ENCODE data around the gene PPP1CA. TPM values are rescaled to one million over a fixed set of nuclear protein-coding genes. Genes with fewer than 3 reads are reported as not detected.

PPP1CA gene
- total and polyA plus RNA-seq, 11 donors, result 90.3 to 207 (median 105) TPM

GRCh38 chr11:67371911-67372320 is 29.7 kb downstream of the PPP1CA start:
- Histone ChIP-seq H3K36me3 (no peaks in the 10 kb centered on the region), H3K27me3 (peaks cover 0 to 6% (median 0%) of the 10 kb centered on the region in 9 donors), H3K4me3 (peak overlapping the region; percentile 57 to 88 (median 78)), H3K4me1 (peaks cover 0 to 71% (median 34%) of the 10 kb centered on the region in 12 donors), H3K9me3 (no peaks in the 10 kb centered on the region), H3K27ac (peak overlapping the region in 11 of 12 donors; percentile 52 to 97 (median 87))
- DNase-seq (no peak), ATAC-seq (no peak)
- intact Hi-C loops (cut with DNase I), result loop anchor here in 1 of 10 donors (2.0 kb wide), 1 partner anchor 15 kb away; no protein-coding TSS in a partner anchor
- TF ChIP-seq, protein P1, sequence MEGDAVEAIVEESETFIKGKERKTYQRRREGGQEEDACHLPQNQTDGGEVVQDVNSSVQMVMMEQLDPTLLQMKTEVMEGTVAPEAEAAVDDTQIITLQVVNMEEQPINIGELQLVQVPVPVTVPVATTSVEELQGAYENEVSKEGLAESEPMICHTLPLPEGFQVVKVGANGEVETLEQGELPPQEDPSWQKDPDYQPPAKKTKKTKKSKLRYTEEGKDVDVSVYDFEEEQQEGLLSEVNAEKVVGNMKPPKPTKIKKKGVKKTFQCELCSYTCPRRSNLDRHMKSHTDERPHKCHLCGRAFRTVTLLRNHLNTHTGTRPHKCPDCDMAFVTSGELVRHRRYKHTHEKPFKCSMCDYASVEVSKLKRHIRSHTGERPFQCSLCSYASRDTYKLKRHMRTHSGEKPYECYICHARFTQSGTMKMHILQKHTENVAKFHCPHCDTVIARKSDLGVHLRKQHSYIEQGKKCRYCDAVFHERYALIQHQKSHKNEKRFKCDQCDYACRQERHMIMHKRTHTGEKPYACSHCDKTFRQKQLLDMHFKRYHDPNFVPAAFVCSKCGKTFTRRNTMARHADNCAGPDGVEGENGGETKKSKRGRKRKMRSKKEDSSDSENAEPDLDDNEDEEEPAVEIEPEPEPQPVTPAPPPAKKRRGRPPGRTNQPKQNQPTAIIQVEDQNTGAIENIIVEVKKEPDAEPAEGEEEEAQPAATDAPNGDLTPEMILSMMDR (IDR thresholded peaks at IDR 0.05), result no peak
- TF ChIP-seq POLR2A (IDR thresholded peaks at IDR 0.05), result no peak
- WGBS, 4 donors, result 14 to 21% (median 18%) methylated on average over 16 of the region's 16 CpGs

DNA sequence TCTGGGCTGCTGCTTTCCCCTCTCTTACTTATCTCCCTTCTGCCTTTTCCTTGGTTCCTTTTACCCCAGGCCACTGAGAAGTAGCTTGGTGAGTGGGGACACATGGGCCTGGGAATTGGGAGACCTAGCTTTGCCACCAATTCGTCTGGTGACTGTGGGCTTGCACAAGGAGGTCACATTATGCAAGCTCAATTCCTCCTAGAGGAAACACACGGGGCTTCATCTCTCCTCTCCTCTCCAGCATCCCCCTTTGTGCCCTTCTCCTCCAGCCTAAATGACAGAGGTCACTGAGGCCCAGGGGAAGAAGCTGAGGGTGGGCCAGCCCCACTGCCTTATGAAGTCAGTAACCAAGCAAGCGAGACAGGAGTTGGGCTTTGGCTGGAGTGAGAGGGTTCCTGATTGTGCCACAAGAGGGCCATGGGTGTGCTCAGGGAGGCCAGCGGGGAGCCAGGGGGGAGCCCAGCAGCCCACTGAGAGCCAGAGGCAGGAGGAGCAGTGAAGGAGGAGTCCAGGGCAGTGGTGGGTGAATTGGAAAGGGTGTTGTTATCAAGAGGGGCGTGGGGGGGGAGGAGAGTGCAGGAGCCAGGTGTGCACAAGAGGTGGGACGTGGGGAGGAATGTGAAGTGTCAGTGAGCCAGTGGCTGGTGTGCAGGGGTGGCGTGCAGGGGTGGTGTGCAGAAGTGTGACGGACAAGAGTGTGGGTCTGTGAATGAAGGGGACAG is 30.3 kb downstream of the PPP1CA start:
- Histone ChIP-seq H3K9me3 (no peaks in the 10 kb centered on the region), H3K36me3 (no peaks in the 10 kb centered on the region), H3K27me3 (peaks cover 0 to 6% (median 0%) of the 10 kb centered on the region in 9 donors), H3K4me3 (peak overlapping the region in 6 of 12 donors; percentile 71 to 88 (median 79)), H3K27ac (peak overlapping the region in 3 of 12 donors; percentile 52 to 97 (median 94)), H3K4me1 (peaks cover 0 to 77% (median 40%) of the 10 kb centered on the region in 12 donors)
- intact Hi-C loops (cut with DNase I), result no loop called here
- 52 to 67% (median 59%) methylated on average over 7 to 8 of the region's 8 CpGs for WGBS, 4 donors
- TF ChIP-seq, protein P1 (IDR thresholded peaks at IDR 0.05), result peak in 9 of 12 donors; percentile 12 to 50 (median 19)
- no peak for TF ChIP-seq POLR2A (IDR thresholded peaks at IDR 0.05)
- ATAC-seq (peak in 2 of 4 donors; percentile 23 to 30), DNase-seq (no peak)

DNA sequence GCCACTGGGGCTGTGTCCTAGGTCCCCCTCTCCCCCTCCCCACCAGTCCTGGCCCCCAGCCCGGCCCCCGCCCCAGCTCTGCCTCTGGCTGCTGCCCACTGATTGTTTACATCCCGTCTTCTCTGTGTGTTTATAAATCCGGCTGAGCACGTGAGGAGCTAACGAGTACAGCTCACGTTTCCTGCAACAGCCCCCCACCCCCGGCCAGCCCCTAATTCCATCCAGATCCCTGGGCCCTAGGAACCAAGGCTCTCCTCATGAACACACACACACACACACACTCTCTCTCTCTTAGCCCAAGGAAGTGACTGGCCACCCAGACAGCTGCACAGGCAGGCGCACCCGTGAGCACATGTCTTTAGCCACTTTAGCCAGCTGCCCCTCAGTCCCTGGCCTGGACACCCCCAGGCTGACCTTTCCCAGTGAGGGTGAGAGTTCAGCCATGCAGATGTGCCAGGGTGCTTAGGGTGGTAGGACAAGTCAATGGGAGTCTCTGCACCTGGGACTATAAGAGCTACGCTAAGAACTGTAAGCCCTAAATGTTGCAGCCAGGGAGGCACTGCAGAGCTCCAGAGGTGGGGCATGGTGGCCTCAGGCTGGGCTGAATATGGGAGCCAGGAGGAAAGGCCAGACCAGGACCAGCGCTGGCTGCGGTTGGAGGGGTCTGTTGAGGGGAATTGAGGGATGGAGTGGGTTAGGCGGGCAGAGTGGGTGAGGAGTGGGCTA is 31.1 kb downstream of the PPP1CA start:
- no peak for ATAC-seq
- peaks cover 0 to under 1% (median 0%) of the 10 kb centered on the region in 9 donors for H3K36me3 ChIP-seq
- no peak for TF ChIP-seq POLR2A (IDR thresholded peaks at IDR 0.05)
- TF ChIP-seq, protein P1 (IDR thresholded peaks at IDR 0.05), result no peak
- peaks cover 0 to 84% (median 46%) of the 10 kb centered on the region in 12 donors for H3K4me1 ChIP-seq
- peak overlapping the region in 1 of 12 donors; percentile 97 for H3K27ac ChIP-seq
- no peaks in the 10 kb centered on the region for H3K9me3 ChIP-seq
- no peak overlapping the region for H3K4me3 ChIP-seq
- intact Hi-C loops (cut with DNase I), result no loop called here
- peaks cover 0 to 6% (median 0%) of the 10 kb centered on the region in 9 donors for H3K27me3 ChIP-seq
- 61 to 72% (median 67%) methylated on average over 12 to 14 of the region's 14 CpGs for WGBS, 4 donors
- no peak for DNase-seq

DNA sequence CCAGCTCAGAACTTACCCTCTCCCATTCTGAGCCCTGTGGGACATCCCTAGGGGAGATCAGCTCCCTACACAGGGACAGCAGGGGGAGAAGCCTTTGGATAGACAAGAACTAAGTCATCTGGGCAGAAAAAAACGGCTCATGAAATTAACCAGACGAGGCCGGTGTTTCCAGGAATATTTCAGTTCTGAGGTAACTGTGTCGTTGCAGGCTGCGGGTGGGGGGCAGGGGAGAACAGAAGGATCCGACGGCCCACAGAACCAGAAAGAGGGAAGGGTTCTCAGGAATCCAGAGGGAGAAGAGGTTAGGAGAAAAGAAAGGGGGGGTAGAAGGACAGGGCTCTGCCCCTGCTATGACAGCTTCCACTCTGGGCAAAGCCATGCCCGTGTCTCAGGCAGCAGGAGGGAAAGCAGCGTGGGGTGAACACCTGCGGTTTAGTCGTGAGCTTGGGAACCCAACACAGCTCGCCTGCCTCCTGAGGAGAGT is 31.8 kb downstream of the PPP1CA start:
- intact Hi-C loops (cut with DNase I), result no loop called here
- H3K27me3 ChIP-seq, result peaks cover 0 to 5% (median 0%) of the 10 kb centered on the region in 9 donors
- TF ChIP-seq POLR2A (IDR thresholded peaks at IDR 0.05), result no peak
- no peak for ATAC-seq
- 65 to 88% (median 83%) methylated on average over 11 to 12 of the region's 12 CpGs for WGBS, 4 donors
- H3K4me3 ChIP-seq, result no peak overlapping the region
- peaks cover 0 to 78% (median 46%) of the 10 kb centered on the region in 12 donors for H3K4me1 ChIP-seq
- peak overlapping the region in 1 of 12 donors; percentile 97 for H3K27ac ChIP-seq
- peaks cover 0 to 7% (median 0%) of the 10 kb centered on the region in 9 donors for H3K36me3 ChIP-seq
- no peak for DNase-seq
- H3K9me3 ChIP-seq, result no peaks in the 10 kb centered on the region
